ENCODE results near the gene ZNF524.
A peak's percentile ranks its signal among the peaks of the same experiment; 100 is the strongest.
"Not testable (repeated sequence)": the region's sequence is repeated elsewhere in the genome, so short reads cannot be mapped to it uniquely, and the experiment has no call there.

ZNF524 gene

DNA sequence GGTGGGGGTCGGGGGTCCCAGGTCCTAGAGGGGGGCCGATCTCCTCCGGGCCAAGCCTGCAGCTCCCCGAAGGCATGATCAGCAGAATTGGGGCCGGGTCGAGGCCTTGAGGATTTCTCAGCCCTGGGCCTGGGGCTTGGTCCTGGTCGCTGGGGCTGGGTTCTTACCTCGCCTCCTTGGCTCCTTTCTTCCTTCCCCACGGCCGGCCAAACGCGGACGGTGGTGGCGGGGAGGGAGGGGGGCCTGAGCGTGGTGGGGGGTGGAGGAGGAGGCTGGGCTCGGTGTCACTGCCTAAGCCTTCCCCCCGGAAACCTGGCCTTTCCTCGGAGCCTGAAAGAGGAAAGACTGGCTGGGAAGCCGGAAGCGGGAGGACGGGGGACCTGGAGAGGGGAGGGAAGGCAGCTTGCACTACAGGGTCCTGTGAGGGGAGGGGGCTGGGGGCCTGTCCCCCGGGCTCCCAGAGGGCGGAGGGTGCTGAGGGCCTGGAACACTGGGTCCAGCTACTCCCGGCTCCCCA, 19.4 kb upstream of the ZNF524 start, which contains the start of gene ZNF579:
TSS of gene ZNF579 (minus strand) at position 221 of the 517 bp plus-strand sequence. CDS start 1,209 bp downstream, outside the sequence.
- TF ChIP-seq, protein P1, sequence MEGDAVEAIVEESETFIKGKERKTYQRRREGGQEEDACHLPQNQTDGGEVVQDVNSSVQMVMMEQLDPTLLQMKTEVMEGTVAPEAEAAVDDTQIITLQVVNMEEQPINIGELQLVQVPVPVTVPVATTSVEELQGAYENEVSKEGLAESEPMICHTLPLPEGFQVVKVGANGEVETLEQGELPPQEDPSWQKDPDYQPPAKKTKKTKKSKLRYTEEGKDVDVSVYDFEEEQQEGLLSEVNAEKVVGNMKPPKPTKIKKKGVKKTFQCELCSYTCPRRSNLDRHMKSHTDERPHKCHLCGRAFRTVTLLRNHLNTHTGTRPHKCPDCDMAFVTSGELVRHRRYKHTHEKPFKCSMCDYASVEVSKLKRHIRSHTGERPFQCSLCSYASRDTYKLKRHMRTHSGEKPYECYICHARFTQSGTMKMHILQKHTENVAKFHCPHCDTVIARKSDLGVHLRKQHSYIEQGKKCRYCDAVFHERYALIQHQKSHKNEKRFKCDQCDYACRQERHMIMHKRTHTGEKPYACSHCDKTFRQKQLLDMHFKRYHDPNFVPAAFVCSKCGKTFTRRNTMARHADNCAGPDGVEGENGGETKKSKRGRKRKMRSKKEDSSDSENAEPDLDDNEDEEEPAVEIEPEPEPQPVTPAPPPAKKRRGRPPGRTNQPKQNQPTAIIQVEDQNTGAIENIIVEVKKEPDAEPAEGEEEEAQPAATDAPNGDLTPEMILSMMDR (IDR thresholded peaks at IDR 0.05; ENCODE audit: low read depth, low read length, poor library complexity, severe bottlenecking) = no peak
- no peak for TF ChIP-seq EZH2phosphoT487 (IDR thresholded peaks at IDR 0.05; ENCODE audit: borderline replicate concordance, low read length)
- Histone ChIP-seq H3K4me2 (ENCODE audit: low read length) (peak within 1 kb of the TSS; percentile 96), H3K79me2 (ENCODE audit: control insufficient read depth, low read length) (peaks cover 21% of the 10 kb centered on the region), H3K4me1 (ENCODE audit: control insufficient read depth, low read length) (peaks cover 24% of the 10 kb centered on the region), H3K27ac (ENCODE audit: low read depth, low read length) (peak within 1 kb of the TSS; percentile 50; the same call in 1 of the 2 replicates), H4K20me1 (ENCODE audit: control insufficient read depth, insufficient read depth, low read depth, low read length) (no peaks in the 10 kb centered on the region), H3K27me3 (ENCODE audit: control insufficient read depth, low read length) (no peaks in the 10 kb centered on the region), H3K9me3 (ENCODE audit: control insufficient read depth, insufficient read depth, low read length) (no peaks in the 10 kb centered on the region), H3K9me2 (replicated peaks; ENCODE audit: control insufficient read depth, low read length) (no peaks in the 10 kb centered on the region), H3K36me3 (ENCODE audit: control insufficient read depth, low read length) (peaks cover 17% of the 10 kb centered on the region), H3K4me3 (ENCODE audit: low read length) (peak within 1 kb of the TSS; percentile 90), H3F3A (ENCODE audit: control insufficient read depth, insufficient read depth) (peaks cover 23% of the 10 kb centered on the region)

DNA sequence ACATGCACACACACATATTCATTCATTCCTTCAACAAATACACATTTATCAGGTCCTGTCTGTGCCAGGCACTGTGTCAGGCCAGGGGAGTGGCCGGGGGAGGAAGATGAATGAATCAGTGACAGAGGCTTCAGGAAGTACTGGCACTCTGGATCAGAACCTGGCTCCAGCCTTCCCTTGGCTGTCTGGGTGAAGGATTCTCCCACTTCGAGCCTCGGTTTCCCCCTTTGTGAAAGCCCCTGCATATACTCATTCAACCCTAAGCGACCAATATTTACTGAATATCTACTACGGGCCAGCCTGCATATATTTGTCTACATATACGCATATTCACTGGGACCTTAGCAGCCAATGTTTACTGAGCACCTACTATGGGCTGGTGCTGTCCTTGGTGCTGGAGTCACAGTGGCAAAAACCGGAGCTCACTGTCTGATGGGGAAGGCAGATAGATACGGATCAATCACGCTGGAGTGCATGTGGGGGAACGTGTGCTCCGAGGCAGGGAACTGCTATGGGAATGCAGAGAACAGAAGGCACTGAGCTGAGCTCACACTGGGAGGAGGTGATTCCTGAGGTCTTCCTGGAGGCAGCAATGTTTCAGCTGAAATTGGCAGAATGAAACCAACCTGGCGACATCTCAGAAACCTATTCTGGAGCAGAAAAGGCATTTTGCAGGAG, 18.8 kb upstream of the ZNF524 start:
- no peak for TF ChIP-seq EZH2phosphoT487 (IDR thresholded peaks at IDR 0.05; ENCODE audit: borderline replicate concordance, low read length)
- TF ChIP-seq, protein P1 (IDR thresholded peaks at IDR 0.05; ENCODE audit: low read depth, low read length, poor library complexity, severe bottlenecking) = no peak
- Histone ChIP-seq H4K20me1 (ENCODE audit: control insufficient read depth, insufficient read depth, low read depth, low read length) (no peaks in the 10 kb centered on the region), H3K79me2 (ENCODE audit: control insufficient read depth, low read length) (peaks cover 21% of the 10 kb centered on the region), H3K4me1 (ENCODE audit: control insufficient read depth, low read length) (peaks cover 30% of the 10 kb centered on the region), H3K4me3 (ENCODE audit: low read length) (peak overlapping the region; percentile 90), H3K9me2 (replicated peaks; ENCODE audit: control insufficient read depth, low read length) (no peaks in the 10 kb centered on the region), H3K27me3 (ENCODE audit: control insufficient read depth, low read length) (no peaks in the 10 kb centered on the region), H3K9me3 (ENCODE audit: control insufficient read depth, insufficient read depth, low read length) (no peaks in the 10 kb centered on the region), H3K36me3 (ENCODE audit: control insufficient read depth, low read length) (peaks cover 14% of the 10 kb centered on the region), H3F3A (ENCODE audit: control insufficient read depth, insufficient read depth) (peaks cover 26% of the 10 kb centered on the region), H3K27ac (ENCODE audit: low read depth, low read length) (peak overlapping the region; percentile 50; the same call in 1 of the 2 replicates), H3K4me2 (ENCODE audit: low read length) (peak overlapping the region; percentile 96)

DNA sequence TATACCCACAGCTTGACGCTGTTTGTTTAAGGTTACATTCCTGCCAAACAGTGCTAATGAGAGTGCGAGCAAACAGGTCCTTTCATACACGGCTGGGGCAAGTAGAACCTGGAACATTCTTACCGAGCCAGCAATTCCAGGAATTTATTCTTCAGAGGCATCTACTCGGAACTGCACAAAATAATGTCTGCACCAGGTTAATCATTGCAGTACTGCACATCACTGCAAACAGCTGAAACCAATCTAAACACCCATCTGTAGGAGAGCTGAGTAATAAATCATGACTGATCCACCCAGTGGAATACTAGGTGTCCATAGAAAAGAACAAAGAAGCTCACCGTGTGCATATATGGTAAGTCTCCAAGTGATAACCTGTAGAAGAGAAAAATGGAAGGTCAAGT, 18.3 kb upstream of the ZNF524 start:
- Histone ChIP-seq H3K36me3 (ENCODE audit: control insufficient read depth, low read length) (peaks cover 11% of the 10 kb centered on the region), H3K4me1 (ENCODE audit: control insufficient read depth, low read length) (peaks cover 35% of the 10 kb centered on the region), H3K27me3 (ENCODE audit: control insufficient read depth, low read length) (no peaks in the 10 kb centered on the region), H3K27ac (ENCODE audit: low read depth, low read length) (no peak overlapping the region), H3K9me3 (ENCODE audit: control insufficient read depth, insufficient read depth, low read length) (no peaks in the 10 kb centered on the region), H3K4me2 (ENCODE audit: low read length) (no peak overlapping the region), H4K20me1 (ENCODE audit: control insufficient read depth, insufficient read depth, low read depth, low read length) (no peaks in the 10 kb centered on the region), H3K79me2 (ENCODE audit: control insufficient read depth, low read length) (peaks cover 21% of the 10 kb centered on the region), H3K9me2 (replicated peaks; ENCODE audit: control insufficient read depth, low read length) (no peaks in the 10 kb centered on the region), H3K4me3 (ENCODE audit: low read length) (no peak overlapping the region), H3F3A (ENCODE audit: control insufficient read depth, insufficient read depth) (peaks cover 30% of the 10 kb centered on the region)
- TF ChIP-seq EZH2phosphoT487 (IDR thresholded peaks at IDR 0.05; ENCODE audit: borderline replicate concordance, low read length) = no peak
- TF ChIP-seq, protein P1 (IDR thresholded peaks at IDR 0.05; ENCODE audit: low read depth, low read length, poor library complexity, severe bottlenecking) = no peak

DNA sequence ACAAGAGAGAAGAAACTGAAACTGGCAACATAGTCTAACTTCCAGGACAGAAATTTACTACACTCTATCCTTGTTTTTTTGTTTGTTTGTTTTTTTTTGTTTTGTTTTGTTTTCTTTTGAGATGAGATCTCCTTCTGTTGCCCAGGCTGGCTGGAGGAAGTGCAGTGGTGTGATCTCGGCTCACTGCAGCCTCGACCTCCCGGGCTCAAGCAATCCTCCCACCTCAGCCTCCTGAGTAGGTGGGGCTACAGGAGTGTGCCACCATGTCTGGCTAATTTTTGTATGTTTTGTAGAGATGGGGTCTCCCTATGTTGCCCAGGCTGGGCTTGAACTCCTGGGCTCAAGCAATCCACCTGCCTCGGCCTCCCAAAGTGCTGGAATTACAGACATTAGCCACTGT, 17.8 kb upstream of the ZNF524 start:
- peaks cover 21% of the 10 kb centered on the region for H3K79me2 ChIP-seq (ENCODE audit: control insufficient read depth, low read length)
- H3K4me2 ChIP-seq (ENCODE audit: low read length); H3K9me3 ChIP-seq (ENCODE audit: control insufficient read depth, insufficient read depth, low read length): not testable (repeated sequence)

DNA sequence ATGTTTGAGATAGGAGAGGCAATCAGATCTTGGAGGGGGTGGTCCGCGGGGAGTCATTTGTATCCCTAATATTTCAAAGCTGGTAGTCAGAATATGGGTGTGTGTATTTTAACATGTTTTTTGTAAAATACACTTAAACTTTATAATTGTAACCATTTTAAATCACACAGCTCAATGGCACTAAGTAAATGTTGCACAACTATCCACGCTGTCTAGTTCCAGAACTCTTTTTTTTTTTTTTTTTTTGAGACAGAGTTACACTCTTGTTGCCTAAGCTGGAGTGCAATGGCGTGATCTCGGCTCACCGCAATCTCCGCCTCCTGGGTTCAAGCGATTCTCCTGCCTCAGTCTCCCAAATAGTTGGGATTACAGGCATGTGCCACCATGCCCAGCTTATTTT, 16.2 kb upstream of the ZNF524 start:
- H3K4me2 ChIP-seq (ENCODE audit: low read length) = not testable (repeated sequence)
- Histone ChIP-seq H3K79me2 (ENCODE audit: control insufficient read depth, low read length) (peaks cover 18% of the 10 kb centered on the region), H3K4me1 (ENCODE audit: control insufficient read depth, low read length) (peaks cover 48% of the 10 kb centered on the region)

More for the DNA sequence above, 17.8 kb upstream of the ZNF524 start:
- not testable (repeated sequence) for H3K27me3 ChIP-seq (ENCODE audit: control insufficient read depth, low read length); H3K36me3 ChIP-seq (ENCODE audit: control insufficient read depth, low read length); H3K4me3 ChIP-seq (ENCODE audit: low read length); H3K27ac ChIP-seq (ENCODE audit: low read depth, low read length); H4K20me1 ChIP-seq (ENCODE audit: control insufficient read depth, insufficient read depth, low read depth, low read length); H3K9me2 ChIP-seq (replicated peaks; ENCODE audit: control insufficient read depth, low read length)
- Histone ChIP-seq H3F3A (ENCODE audit: control insufficient read depth, insufficient read depth) (peaks cover 34% of the 10 kb centered on the region), H3K4me1 (ENCODE audit: control insufficient read depth, low read length) (peaks cover 40% of the 10 kb centered on the region)

More for the DNA sequence above, 16.2 kb upstream of the ZNF524 start:
- H3K27me3 ChIP-seq (ENCODE audit: control insufficient read depth, low read length); H4K20me1 ChIP-seq (ENCODE audit: control insufficient read depth, insufficient read depth, low read depth, low read length); H3K36me3 ChIP-seq (ENCODE audit: control insufficient read depth, low read length); H3K27ac ChIP-seq (ENCODE audit: low read depth, low read length); H3K9me3 ChIP-seq (ENCODE audit: control insufficient read depth, insufficient read depth, low read length); H3K9me2 ChIP-seq (replicated peaks; ENCODE audit: control insufficient read depth, low read length); H3K4me3 ChIP-seq (ENCODE audit: low read length): not testable (repeated sequence)
- peaks cover 36% of the 10 kb centered on the region for H3F3A ChIP-seq (ENCODE audit: control insufficient read depth, insufficient read depth)
